ENCODE measurements around the gene TMEM161A. TPM values are rescaled to one million over a fixed set of nuclear protein-coding genes. Genes with fewer than 3 reads are reported as not detected.

TMEM161A gene
- total RNA-seq, 1 donor from 2014 or later: 42.3 TPM

GRCh38 chr19:19071897-19072296 is 66.4 kb downstream of the TMEM161A start:
- no peak for TF ChIP-seq CTCF (IDR thresholded peaks at IDR 0.05; ENCODE audit: unreplicated experiment)
- no peak for DNase-seq (ENCODE audit: low spot score, unreplicated experiment)
- H3K36me3 Mint-ChIP-seq (ENCODE audit: insufficient read depth): no peaks in the 10 kb centered on the region
- H3K9me3 Mint-ChIP-seq (ENCODE audit: low read depth): no peaks in the 10 kb centered on the region
- no peak overlapping the region for H3K4me3 Mint-ChIP-seq (ENCODE audit: low read depth)
- H3K27ac Mint-ChIP-seq: no peak overlapping the region
- H3K4me1 Mint-ChIP-seq (ENCODE audit: low read depth): peaks cover 9% of the 10 kb centered on the region
- H3K27me3 Mint-ChIP-seq: peaks cover 13% of the 10 kb centered on the region

Other genes with a start within 250 kb of the TMEM161A start
- 20.1 and 20.9 TPM in 2 replicates for gene CERS1, start 242.3 kb downstream of the TMEM161A start, total RNA-seq
- gene COPE, start 219.1 kb downstream of the TMEM161A start, total RNA-seq: 189 and 192 TPM in 2 replicates
- gene DDX49, start 218.8 kb downstream of the TMEM161A start, total RNA-seq: 44.4 and 44.7 TPM in 2 replicates
- gene HOMER3, start 197.3 kb downstream of the TMEM161A start, total RNA-seq: 64.5 and 69.4 TPM in 2 replicates
- 153 and 154 TPM in 2 replicates for gene SUGP2, start 105.0 kb downstream of the TMEM161A start, total RNA-seq
- 28.5 and 33.5 TPM in 2 replicates for gene ARMC6, start 104.9 kb downstream of the TMEM161A start, total RNA-seq
- gene SLC25A42, start 74.5 kb downstream of the TMEM161A start, total RNA-seq: 10.5 and 10.7 TPM in 2 replicates
- gene MEF2B, start 31.8 kb upstream of the TMEM161A start, total RNA-seq: 4.2 and 4.4 TPM in 2 replicates
- 28.9 and 33.9 TPM in 2 replicates for gene BORCS8, start 53.7 kb upstream of the TMEM161A start, total RNA-seq
- 134 and 135 TPM in 2 replicates for gene RFXANK, start 53.8 kb upstream of the TMEM161A start, total RNA-seq
- 10.6 and 12.2 TPM in 2 replicates for gene NR2C2AP, start 64.9 kb upstream of the TMEM161A start, total RNA-seq
- gene NCAN, start 73.5 kb upstream of the TMEM161A start, total RNA-seq: 0.17 and 0.36 TPM in 2 replicates
- 4.9 and 7.6 TPM in 2 replicates for gene TM6SF2, start 134.8 kb upstream of the TMEM161A start, total RNA-seq
- 86.0 and 95.6 TPM in 2 replicates for gene SUGP1, start 182.0 kb upstream of the TMEM161A start, total RNA-seq
- 91.9 and 98.5 TPM in 2 replicates for gene MAU2, start 182.4 kb upstream of the TMEM161A start, total RNA-seq

Measured in progenitor cell of endocrine pancreas (in vitro differentiated cells).